NCI-H2196 treated with DMSO at 0.1 percent for 48 hours (cell line): ENCODE data around the gene STAT5B.
"Not testable (repeated sequence)": the region's sequence is repeated elsewhere in the genome, so short reads cannot be mapped to it uniquely, and the experiment has no call there.

Experiments used
- DNase-seq: peaks from one replicate; lab custom pipeline; 2025; ENCODE audit not compliant: unreplicated experiment; lab: John Stamatoyannopoulos, UW

STAT5B gene

GRCh38 chr17:42197564-42198156 is 78.5 kb downstream of the STAT5B start:
- DNase-seq = no peak

DNA sequence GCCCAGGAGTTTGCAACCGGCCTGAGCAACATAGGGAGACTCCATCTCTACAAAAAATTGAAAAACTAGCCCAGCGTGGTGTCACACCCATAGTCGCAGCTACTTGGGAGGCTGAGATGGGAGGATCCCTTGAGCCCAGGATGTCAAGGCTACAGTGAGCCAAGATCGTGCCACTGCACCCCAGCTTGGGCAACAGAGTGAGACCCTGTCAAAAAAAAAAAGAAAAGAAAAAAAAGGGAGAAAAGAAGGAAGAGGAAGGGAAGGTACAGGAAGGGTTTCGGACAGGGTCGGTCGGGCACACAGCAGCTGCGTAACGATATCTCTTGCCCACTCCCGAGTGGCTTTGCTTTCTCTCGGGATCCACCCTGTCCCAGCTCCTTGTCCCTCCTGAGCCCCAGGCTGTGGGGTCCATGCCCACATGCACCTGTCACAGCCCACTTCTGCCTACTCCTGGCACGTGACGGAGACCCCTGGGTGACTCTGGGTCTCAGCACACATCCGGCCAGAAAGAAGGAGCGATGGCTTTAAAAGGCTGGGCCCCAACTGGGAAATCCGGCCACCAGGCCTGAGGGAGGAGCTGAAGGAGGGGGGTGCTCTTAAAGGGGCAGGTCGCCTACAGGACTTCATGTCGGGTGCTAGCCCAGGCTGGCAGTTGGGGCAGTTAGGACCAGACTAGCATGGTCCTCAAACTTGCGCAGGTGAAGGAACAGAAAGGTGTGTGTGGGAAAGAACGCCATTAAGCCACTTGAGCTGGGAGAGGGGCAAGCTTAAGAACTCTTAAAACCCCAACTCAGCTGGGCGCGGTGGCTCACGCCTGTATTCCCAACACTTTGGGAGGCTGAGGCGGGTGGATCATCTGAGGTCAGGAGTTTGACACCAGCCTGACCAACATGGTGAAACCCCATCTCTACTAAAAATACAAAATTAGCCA is 82.0 kb downstream of the STAT5B start, which contains the start of gene GHDC:
Gene GHDC (minus strand): TSS at position 526 of the 931 bp plus-strand sequence. CDS start 913 bp downstream, outside the sequence.
- DNase-seq = peak; percentile 29

- DNase-seq = no peak
Observed at GRCh38 chr17:42193216-42193968, 82.8 kb downstream of the STAT5B start.

DNA sequence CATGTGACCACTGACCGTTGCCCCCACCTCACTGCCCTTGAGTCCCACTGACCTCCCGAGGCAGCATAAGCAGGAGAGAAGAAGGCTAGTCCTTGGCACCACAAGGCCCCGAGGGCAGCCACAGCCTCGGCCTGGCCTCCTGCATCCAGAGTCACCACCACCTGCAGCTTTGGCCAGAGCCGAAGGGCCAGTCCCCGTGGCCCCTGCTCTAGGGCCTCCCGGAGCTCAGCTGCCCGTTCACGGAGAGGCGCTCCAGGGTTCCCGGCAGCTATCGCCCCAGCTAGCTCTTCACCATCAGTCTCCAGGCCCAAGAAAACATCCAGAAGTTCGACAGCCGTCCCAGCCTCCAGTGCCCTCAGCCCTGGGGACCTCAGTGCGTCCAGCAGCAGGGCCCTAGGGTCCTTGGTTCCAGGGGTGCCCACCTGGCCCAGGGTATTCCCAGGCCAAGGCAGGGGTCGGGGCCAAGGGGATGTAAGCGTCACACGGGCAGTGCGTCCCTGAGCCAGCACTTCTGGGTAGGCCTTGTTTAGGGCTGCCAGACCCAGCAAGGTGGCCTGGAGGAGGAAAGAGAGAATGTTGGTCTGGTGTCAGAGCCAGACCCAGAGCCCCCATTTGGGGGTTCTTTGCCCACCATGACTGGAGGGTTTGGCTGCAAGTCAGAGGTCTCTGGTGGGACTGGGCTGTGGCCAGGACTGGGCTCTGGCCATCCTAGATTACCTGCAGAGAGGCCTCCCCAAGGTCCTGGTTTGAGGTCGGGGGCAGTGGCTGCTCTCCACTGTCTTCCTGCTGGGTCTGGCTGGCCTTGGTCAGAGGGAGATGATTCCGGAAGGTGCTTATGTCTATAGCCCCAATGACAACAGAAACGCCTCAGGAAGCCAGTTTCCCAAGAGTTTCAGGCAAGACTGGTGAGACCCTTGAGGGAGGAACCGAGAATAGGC is 83.7 kb downstream of the STAT5B start:
- DNase-seq = no peak

DNA sequence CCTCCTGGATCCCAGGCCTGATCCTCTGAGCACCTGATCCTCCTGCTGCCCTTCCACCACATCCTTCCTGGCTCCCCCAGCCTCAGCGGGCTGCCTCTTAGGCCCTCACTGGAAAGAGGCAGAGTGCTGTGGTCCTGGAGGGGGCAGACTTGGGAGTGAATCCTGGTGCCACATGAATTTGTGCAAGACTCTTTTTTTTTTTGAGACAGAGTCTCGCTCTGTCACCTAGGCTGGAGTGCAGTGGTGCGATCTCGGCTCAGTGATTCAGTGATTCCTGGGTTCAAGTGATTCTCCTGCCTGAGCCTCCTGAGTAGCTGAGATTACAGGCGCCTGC is 84.9 kb downstream of the STAT5B start:
- DNase-seq = no peak

DNA sequence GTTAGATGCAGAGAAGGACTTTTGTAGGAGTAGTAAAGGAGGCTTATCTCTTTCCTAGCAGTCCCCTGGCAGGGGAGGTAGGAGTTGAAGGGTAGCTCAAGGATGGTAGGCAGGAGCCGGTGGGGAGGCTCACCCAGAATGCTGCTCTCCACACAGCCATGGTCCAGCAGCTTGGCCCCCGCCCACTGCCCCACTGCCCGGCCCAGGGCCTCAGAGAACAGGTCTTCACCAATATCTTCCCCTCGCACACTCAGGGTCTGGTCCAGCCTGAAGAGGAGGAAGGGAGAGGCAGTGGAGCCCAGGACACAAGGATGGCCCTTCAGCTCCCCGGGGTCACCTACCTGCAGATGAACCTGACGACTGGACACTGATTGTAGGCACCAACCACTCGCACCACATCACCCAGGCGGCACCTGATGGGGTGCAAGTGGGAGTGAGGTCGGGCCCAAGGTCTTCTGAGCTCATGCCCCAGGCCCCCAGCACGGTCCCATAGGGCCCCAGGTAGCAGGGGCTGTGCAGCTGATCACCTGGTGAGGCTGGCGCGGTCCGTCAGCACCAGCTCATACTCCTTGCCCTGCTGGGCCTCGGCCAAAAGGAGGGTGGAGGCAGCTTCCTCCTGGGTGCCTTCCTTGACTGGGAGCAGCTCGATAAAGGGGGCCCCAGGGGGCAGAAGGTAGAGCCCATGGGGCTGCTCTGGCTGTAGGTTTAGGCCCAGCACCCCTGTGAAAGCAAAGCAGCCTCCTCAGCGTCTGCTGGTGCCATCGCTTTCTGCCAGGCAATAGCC is 85.5 kb downstream of the STAT5B start:
- DNase-seq = no peak

DNA sequence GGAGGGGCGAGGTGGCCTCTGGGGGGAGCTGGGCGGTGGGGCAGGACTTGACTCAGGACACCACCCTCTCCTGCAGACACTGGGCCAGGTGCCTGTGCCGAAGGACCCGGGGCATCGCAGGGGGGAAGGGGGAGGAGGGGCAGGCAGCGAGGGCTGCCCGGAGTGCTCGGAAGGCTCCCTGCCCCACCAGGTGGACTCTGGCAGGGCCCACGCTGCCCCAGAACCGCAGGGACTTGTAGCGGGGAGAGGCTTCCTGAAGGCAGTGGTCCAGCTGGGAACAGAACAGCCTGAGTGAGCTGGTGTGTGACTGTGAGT is 86.6 kb downstream of the STAT5B start:
- DNase-seq = no peak

- no peak for DNase-seq
Observed at GRCh38 chr17:42188749-42189650, 87.2 kb downstream of the STAT5B start.

GRCh38 chr17:42187833-42188232 is 88.4 kb downstream of the STAT5B start:
- no peak for DNase-seq

- DNase-seq = not testable (repeated sequence)
Observed at GRCh38 chr17:42186191-42186590, 90.0 kb downstream of the STAT5B start.

DNA sequence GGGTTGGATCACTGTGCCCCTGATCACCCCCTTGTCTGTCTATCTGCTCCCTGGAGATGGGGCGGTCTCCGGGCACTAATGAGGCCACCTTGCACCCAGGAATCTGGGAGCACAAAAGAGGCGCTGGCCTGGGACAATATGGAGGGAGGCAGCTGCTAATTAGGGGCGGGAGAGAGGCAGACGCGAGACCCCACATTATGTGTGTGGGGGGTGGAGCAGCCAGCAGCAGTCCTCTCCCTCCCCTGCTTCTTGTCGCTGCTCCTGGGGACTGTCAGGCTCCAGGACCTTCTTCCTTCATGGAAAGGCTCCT is 90.6 kb downstream of the STAT5B start:
- DNase-seq = no peak

GRCh38 chr17:42184713-42185620 is 91.2 kb downstream of the STAT5B start, which contains the start of gene HCRT:
TSS of gene HCRT (minus strand) at chr17:42185452. CDS start at chr17:42185365, 87 bp downstream.
- DNase-seq = no peak

DNA sequence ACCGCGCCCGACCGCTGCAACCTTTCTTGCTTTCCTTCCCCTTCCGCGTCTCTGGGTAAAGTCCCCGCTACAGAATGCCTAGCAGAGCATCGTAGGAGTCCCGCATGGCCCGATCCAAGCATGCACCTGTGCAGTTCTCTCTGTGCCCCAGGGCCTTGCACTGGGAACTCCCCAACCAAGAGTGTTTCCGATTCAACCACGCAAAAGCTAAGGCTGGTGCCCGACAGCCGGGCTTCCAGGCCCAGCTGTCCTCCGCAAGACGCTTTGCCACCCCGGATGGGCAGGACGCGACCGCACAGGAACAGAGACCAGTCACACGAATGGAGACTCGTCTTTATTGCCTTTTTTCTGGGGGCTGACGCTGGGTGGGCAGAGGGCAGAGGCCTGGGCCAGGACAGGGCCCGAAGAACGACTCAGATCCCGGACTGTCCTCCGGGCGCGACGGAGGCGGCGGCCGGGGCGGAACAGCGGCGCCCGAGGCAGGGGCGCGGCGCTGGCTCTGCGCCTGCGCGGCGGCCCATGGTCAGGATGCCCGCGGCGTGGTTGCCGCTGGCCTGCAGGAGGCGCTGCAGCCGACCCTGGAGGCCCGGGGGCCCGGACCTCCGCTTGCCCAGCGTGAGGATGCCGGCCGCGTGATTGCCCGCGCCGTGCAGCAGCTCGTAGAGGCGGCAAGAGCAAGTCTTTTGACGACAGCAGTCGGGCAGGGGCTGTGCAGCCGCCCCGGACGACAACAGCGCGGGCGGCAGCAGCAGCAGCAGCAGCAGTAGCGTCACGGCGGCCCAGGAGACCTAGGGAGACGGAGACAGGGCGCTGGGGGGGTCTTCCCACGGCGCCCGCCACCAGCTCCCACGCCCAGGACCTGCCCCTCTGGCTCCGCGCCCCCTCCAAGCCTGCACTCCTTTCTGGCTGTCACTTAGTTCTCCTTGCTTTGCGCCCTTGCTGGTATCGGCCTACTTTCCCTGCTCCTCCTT is 92.2 kb downstream of the STAT5B start:
- no peak for DNase-seq

- DNase-seq = no peak
Observed at GRCh38 chr17:42182927-42183734, 93.1 kb downstream of the STAT5B start.

DNA sequence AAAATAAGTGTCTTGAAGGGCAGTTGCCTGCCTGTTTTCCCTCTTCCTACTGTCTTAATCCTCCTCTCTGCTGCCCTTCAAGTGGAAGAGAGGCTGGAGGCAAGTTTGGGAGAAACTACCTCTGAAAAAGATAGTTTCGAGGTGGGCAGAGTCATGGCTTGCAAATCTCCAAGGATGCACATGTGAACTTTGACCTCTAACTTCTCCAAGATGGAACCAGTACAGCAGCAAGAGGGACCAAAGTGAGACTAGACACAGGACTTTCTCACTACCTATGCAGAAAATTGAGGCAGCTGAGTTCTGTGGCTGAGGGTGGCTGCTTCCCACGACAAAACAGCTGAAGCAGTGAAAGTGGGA is 94.4 kb downstream of the STAT5B start:
- no peak for DNase-seq
